Measurements from ENCODE around the gene PTBP3.
"Not testable (repeated sequence)": the region's sequence is repeated elsewhere in the genome, so short reads cannot be mapped to it uniquely, and the experiment has no call there.

The PTBP3 gene

DNA sequence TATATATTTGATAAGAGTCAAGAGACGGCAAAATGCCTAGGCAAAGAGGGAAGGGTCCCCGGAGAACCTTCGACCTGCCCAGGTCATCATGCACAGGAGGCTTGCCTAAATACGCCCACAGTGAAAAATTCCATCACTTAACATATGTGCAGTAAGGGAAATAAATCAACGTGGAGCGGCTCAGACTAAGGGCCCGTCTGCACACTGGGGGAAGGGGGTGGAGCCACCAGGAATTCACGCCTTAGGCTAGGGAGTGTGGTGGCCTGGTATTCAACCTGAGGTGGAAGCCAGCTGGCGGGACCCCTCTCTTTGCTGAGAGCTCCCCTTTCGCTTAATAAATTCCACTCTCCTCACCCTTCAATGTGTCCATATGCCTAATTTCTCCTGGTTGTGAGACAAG is 8.3 kb downstream of the PTBP3 start:
- in situ Hi-C loops (cut with HindIII; ENCODE audit: low sequenced_read_pairs), result loop anchor here (25.0 kb wide), 1 partner anchor 213 kb away; no protein-coding TSS in a partner anchor

DNA sequence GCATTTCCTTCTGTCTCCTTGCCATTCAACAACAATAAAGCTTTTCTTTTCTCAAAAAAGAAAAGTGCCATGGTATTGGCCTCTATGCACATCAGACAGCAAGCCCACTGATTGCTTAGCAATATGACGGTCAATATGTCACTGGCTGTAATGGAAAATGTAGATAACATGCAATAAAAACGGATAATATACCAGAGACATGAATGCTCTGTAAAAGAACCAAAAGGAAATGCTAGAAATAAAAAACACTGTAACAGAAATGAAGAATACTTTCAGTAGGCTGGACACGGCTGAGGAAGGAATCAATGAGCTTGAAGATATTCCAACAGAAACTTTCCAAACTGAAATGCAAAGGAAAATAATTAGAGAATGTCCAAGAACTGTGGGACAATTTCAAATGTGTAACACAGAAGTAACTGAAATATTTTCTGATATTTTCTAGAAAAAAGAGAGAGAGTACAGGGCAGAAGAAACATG is 10.0 kb downstream of the PTBP3 start:
- in situ Hi-C loops (cut with HindIII; ENCODE audit: low sequenced_read_pairs), result no loop called here

DNA sequence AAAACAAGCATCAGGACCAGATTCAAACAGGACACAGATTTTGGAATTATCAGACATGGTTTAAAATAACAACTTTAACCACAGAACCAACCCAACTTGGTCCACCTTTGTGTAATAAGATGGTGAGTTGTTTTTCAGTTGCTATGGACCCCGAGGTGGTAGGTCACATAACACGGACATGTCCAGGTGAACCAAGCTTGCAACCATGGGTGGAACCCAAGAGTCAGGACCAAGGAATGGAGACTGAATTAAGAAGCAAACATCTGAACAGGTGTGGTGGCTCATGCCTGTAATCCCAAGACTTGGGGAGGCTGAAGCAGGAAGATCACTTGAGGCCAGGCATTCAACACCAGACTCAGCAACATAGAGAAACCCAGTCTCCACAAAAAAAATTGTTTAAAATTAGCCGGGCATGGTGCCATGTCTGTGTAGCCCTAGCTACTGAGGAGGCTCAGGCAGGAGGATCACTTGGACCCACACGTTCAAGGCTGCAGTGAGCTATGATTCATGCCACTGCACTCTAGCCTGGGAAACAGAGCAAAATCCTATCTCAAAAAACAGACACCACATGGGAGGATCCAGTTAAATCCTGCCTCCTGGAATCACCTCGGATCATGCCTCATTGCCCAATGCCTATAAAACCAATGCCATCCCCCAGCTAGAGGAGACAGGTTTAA is 10.6 kb downstream of the PTBP3 start:
- in situ Hi-C loops (cut with HindIII; ENCODE audit: low sequenced_read_pairs), result no loop called here

DNA sequence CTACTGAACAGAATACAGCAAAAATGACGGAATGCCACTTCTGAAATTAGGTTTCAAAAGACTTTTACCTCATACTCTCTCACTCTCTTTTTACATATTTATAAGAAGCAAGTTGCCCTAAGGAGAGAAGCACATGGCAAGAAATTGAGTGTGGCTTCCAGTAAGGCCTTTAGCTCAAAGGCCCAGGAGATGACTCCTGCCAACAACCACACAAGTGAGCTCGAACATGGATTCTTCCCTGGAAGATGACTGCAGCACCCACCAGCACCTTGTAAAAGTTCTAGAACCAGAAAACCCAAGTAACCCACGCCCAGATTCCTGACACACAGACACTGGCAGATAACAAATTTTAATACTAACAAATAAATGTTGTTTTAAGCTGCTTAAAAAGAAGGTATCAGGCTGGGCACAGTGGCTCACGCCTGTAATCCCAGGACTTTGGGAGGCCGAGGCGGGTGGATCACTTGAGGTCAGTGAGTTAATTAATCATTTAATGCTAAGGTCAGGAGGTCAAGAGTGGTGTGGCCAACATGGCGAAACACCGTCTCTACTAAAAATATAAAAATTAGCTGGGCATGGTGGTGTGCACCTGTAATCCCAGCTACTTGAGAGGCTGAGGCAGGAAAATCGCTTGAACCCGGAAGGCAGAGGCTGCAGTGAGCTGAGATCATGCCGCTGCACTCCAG is 17.0 kb downstream of the PTBP3 start:
- in situ Hi-C loops (cut with HindIII; ENCODE audit: low sequenced_read_pairs), result no loop called here

DNA sequence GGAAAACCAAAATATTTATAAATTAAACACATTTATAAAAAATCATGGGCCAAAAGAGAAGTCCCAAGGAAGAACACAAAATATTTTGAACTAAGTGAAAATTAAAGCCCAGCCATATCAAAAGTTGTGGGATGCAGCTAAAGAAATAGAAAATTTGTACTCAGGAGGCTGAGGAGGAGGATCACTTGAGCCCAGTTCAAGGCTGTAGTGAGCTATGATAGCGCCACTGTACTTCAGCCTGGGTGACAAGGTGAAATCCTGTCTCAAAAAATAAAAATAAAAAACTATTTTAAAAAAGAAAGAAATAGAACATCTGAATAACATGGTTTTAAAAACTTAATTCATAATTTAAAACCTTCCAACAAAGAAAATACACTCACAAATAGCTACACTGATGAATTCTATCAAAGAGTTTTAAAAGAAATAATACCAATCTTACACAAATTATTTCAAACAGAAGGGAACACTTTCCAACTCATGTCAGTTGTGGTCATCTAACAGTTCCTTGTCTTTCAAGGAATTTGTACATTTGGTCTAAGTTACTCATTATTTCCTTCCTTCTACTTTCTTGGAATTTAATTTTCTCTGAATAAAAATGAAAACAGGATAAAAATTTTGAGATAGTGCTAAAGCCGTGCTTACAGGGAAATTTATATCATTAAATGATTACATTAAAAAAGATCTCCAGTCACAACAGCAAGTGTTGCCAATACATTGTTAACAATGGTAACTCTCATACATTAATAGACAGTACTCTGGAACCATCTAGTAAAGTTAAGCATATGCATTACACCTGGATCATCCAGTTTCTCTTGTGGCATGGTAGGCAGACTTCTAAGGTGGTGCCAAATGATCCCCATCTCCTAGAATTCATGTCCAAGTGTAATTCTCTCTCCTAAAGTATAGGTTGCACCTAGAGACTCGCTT is 17.8 kb downstream of the PTBP3 start:
- in situ Hi-C loops (cut with HindIII; ENCODE audit: low sequenced_read_pairs), result no loop called here

DNA sequence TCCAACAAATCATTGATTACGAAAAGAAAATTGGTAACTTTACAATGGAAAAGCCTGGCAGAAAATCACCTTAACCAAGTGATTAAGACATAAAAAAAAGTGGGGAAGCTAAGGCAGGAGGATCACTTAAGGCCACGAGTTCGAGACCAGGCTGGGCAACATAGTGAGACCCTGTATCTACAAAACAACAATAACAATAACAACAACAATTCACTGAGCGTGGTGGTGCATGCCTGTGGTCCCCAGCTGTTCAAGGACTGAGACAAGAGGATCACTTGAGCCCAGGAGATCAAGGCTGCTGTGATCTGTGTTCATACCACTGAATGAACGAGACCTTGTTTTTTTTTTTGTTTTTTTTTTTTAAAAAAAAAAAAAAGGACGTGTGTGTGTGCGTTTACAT is 21.3 kb downstream of the PTBP3 start:
- in situ Hi-C loops (cut with HindIII; ENCODE audit: low sequenced_read_pairs), result no loop called here

DNA sequence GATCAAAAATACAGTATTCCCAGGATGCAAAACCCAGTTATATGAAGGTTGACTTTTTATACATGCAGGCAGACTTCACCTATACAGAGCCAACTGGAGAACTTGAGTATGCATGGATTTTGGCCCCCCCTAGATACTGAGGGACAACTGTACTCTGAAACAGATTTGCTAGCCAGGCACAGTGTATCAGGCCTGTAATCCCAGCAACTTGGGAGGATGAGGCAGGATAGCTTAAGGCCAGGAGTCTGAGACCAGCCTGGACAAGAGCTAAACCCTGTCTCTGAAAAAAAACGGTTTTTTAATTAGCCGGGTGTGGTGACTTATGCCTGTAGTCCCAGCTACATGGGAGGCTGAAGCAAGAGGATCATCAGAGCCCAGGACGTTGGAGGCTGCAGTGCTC is 21.9 kb downstream of the PTBP3 start:
- in situ Hi-C loops (cut with HindIII; ENCODE audit: low sequenced_read_pairs), result no loop called here

DNA sequence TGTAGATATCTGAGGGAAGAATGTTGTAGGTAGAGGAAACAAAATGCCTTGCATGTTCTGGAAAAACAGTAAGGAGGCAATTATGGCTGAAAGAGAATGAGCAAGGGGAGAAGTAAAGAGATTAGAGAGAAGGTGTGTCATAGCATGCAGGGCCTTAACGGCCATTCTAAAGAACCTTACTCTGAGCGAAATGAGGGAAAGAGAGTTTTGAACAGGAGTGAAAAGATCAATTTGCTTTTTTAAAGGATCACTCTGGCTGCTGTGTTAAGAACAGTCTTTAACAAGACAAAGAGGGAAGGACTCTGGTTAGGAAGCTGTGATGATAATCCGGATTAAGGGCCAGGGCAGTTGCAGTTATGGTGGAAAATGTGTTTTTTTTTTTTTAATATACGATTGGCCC is 22.6 kb downstream of the PTBP3 start:
- in situ Hi-C loops (cut with HindIII; ENCODE audit: low sequenced_read_pairs), result no loop called here

DNA sequence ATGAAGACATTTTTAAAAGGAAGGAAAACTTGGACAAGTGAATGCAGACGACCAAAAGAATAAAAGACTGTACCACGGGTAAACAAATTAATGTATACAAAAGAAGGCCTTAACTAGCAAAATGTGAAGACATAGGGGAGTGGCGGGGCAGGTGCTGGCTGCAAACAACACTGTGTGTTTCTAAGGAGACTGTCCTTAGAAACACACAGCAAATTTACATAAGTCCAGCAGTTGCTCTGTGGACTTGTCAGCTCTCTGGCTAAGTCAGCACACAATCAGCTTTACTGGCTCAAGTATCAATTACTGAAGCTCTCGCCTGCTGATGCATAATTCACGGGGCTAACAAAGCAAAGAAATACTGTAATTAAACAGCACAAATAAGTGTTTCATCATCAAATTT is 24.8 kb downstream of the PTBP3 start:
- in situ Hi-C loops (cut with HindIII; ENCODE audit: low sequenced_read_pairs), result no loop called here

DNA sequence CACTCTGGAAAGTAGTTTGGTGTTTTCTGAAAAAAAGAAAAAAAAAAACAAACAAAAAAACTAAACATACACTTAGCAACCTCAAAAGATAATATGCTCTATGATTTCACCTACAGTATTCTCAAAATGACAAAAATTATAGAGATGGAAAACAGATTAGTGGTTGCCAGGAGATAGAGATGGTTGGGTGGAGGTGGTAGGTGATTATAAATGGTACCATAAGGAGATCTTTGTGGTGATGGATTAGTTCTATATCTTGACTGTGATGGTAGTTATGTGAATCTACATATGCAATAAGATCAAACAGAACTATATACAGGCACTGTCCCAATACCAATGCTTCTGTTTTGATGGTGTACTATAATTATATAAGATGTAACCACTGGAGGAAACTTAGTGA is 32.0 kb downstream of the PTBP3 start:
- in situ Hi-C loops (cut with HindIII; ENCODE audit: low sequenced_read_pairs), result no loop called here

DNA sequence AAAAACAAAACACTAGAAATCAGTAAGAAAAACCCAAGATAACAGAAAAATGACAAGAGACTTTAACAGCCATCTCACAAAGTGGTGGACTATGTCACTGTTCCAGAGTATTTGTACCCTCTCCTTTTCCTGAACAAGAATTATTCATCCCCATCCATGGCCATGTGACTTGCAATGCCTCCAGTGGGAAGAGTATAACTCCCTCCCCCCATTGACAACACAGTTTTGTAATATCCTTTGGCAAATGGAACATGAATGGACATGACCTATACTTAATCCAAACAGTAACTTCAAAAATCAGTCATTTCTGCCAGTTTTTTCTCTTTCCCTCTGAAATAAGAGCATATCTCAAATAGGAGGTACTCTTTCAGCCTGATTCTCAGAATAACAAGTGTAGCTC is 33.9 kb downstream of the PTBP3 start:
- in situ Hi-C loops (cut with HindIII; ENCODE audit: low sequenced_read_pairs), result no loop called here

DNA sequence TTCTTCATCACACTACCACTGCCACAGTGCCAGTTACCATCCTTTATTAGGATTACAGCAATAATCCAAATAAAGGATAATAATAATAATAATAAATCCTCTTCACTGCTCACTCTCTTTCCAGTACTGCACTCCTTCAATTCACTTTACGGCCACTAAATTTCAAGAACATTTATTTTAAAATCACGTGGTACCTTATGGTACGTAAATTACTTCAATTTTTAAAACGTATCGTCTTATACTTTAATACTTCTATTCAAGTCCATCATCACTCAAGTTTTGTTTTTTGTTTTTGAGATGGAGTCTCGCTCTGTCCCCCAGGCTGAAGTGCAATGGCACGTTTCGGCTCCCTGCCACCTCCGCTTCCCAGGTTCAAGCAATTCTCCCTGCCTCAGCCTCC is 36.5 kb downstream of the PTBP3 start:
- in situ Hi-C loops (cut with HindIII; ENCODE audit: low sequenced_read_pairs), result no loop called here

DNA sequence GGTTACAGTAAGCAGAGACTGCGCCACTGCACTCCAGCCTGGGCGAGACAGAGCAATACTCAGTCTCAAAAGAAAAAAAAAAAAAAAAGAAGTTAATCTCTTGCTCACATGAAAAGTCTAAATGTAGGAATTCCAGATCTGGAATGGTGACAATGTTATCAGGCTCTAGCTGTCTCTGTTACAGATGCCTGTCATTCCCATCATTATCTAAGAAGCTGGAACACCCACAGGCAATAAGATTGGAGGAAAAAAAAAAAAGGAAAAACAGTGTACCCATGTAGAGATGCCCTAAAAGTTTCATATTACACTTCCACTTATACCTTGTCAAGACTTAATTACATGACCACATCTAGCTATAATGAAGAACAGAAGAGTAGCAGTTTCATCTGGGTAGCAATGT is 38.2 kb downstream of the PTBP3 start:
- in situ Hi-C loops (cut with HindIII; ENCODE audit: low sequenced_read_pairs), result no loop called here

DNA sequence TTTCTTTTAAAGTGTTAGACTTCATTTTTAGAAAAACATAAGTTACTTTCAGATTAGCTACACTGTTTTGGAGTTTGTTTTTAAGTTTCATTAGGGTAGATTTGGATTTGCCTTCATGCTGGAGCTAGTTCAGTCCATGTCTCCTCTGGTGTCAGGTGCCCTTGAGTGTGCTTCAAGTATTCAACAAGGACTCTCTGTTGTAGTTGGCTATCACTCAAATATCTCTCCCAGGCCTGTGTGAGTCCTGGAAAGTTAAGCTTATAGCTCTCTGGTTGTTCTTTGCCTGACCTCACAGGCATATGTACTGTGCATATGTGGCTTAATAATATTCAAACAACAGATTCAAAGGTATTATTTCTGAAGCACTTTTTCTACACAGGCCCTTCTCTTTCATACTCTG is 45.4 kb downstream of the PTBP3 start:
- in situ Hi-C loops (cut with HindIII; ENCODE audit: low sequenced_read_pairs), result no loop called here

DNA sequence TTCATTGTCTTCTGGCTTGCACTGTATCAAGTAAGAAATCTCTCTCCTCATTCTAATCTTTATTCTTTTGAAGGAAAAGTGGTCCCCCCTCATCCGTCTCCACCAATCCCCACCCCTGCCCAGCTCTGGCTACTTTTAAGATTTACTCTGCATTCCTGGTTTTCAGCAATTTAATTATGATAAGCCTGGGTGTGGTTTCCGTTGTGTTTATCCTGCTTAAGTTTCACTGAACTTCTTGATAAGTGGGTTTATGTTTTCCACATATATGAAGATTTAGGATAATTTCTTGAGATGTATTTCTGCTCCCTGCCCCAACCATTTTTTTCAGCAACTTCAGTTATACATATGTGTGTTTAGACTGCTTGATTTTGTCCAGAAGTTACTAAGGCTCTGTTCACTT is 46.5 kb downstream of the PTBP3 start:
- in situ Hi-C loops (cut with HindIII; ENCODE audit: low sequenced_read_pairs), result no loop called here

DNA sequence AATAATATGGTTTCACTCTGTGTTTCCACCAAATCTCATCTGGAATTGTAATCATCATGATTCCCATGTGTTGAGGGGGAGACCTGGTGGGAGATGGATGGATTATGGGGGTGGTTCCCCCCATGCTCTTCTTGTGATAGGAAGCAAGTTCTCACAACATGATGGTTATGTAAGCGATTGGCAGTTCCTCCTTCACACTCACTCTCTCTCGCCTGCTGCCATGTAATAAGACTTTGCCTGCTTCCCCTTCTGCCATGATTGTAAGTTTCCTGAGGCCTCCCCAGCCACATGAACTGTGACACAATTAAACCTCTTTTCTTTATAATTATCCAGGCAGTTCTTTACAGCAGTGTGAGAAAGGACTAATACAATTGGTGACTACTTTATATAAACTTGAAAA is 48.4 kb downstream of the PTBP3 start:
- in situ Hi-C loops (cut with HindIII; ENCODE audit: low sequenced_read_pairs), result no loop called here

DNA sequence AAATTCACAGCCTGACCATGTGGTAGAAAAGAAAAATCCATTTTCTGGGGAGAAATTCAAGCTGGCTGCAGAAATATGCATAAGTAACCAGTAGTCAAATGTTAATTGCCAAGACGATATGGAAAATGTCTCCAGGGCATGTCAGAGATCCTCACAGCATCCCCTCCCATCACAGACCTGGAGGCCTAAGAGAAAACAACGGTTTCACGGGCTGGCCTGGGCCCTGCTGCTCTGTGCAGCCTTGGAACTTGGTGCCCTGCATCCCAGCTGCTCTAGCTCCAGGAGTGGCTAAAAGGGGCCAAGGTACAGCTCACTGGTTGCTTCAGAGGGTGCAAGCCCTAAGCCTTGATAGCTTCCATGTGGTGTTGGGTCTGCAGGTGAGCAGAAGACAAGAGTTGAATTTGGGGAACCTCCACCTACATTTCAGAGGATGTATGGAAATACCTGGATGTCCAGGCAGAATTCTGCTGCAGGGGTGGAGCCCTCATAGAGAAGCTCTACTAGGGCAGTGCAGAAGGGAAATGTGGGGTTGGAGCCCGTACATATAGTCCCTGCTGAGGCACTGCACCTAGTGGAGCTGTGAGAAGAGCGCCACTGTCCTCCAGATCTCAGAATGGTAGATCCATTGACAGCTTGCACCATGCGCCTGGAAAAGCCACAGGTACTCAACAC is 49.7 kb downstream of the PTBP3 start:
- in situ Hi-C loops (cut with HindIII; ENCODE audit: low sequenced_read_pairs), result no loop called here

DNA sequence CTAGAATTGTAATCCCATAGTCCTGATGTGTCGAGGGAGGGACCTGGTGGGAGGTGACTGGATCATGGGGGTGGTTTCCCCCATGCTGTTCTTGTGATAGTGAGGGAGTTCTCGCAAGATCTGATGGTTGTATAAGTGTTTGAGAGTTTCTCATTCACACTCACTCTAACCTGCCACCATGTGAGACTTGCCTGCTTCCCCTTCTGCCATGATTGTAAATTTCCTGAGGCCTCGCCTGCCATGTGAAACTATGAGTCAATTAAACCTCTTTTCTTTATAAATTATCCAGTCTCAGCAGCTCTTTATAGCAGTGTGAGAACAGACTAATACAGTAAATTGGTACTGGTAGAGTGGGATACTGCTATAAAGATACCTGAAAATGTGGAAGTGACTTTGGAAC is 50.6 kb downstream of the PTBP3 start:
- in situ Hi-C loops (cut with HindIII; ENCODE audit: low sequenced_read_pairs), result not testable (repeated sequence)

DNA sequence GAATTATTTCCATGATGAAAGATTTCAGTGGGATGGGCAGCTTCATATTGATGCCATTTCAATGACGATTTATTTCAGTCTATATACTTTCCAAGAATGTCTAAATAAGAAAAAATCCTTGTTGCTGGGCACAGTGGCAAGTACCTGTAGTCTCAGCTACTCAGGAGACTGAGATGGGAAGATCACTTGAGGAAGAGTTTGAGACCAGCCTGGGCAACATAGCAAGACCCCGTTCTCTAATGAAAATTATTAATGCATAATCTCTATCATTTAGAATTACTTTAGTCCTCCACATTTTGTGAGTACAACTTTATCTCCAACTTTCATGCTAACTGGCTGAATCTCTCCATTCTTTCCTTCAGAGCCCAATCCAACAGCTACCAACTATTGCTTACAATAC is 52.5 kb downstream of the PTBP3 start:
- in situ Hi-C loops (cut with HindIII; ENCODE audit: low sequenced_read_pairs), result no loop called here

DNA sequence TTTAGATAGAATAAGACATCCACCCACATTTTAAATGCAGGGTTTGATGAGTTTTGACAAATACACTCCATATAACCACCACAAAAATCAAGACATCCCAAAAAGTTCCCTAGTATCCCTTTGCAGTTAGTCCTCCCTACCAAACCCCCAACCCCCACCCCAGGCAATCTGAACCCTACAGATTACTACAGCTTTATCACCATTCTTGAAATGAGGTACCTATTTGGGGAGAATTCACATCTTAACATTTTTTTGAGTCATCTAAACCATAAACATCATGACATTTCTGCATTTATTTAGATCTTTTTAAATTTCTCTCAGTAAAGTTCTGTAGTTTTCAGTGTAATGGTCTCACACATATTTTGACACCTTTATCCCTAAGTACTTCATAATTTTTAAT is 53.9 kb downstream of the PTBP3 start:
- in situ Hi-C loops (cut with HindIII; ENCODE audit: low sequenced_read_pairs), result no loop called here

DNA sequence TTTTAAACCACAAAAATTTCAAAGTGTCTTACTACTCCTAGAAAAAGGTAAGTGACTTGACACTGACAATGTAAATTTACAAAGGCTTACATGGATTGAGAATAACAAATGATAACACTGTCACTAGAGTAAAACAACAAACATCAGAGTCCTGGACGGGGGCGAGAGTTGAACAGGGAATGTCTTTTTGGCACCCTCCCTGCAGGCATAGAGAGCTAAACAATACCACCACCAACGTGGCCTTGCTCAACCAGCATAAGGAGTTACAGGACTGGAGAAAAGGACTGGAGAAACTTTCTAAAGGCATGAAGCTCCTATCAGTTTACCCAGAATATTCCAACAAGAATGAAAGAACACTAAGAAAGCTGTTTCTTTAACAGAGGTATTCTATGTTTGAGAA is 55.3 kb downstream of the PTBP3 start:
- in situ Hi-C loops (cut with HindIII; ENCODE audit: low sequenced_read_pairs), result no loop called here

Data from endothelial cell of hepatic sinusoid (primary cell).